Spleen (tissue), 7 donors: ENCODE measurements around the gene GRM1.

ENCODE experiments used
- CTCF ChIP-seq, 11 experiments: fragments of 200-600 bp in 7 of 11; fragments of 450-650 bp in 4 of 11; sonication (generic) in 4 of 11; IDR thresholded peaks in 8 of 11; conservative IDR thresholded peaks in 3 of 11; 1 replicate in 7 of 11; 2 replicates in 4 of 11; pipeline versions ENCODE4 v1.4.0 to v1.8.0; 2016 to 2021; ENCODE audit warnings: antibody characterized with exemption in 11 of 11, inconsistent platforms in 4 of 11, mild to moderate bottlenecking in 1 of 11
- POLR2A ChIP-seq, 3 donors: fragments of 450-650 bp; IDR thresholded peaks; one replicate each; pipeline ENCODE4 v1.5.1; 2017; ENCODE audit warnings: antibody characterized with exemption in 3 of 3, mild to moderate bottlenecking in 1 of 3
- POLR2AphosphoS5 ChIP-seq, 3 donors: sonication (generic); formaldehyde crosslinking; IDR thresholded peaks; one replicate each; pipeline ENCODE4 v1.5.1; 2017; ENCODE audit warnings: antibody characterized with exemption in 3 of 3
- donor health status: DM: no; HTN: no; CAD: no; lungs with moderate emphysema.
- donor health status: DM: no; HTN: no; CAD: no.
- donor health status: DM: no; HTN: no; CAD: no.

- no peak for TF ChIP-seq POLR2A (IDR thresholded peaks at IDR 0.05)
- no peak for TF ChIP-seq CTCF (IDR thresholded peaks at IDR 0.05 in 8 of 11, conservative IDR thresholded peaks at IDR 0.05 in 3 of 11)
- TF ChIP-seq POLR2AphosphoS5 (IDR thresholded peaks at IDR 0.05): no peak
Observed at GRCh38 chr6:146169872-146170271, 141.0 kb downstream of the GRM1 start.
